ENCODE data around the gene PAGE2.

The PAGE2 gene

GRCh38 chrX:55119712-55120111, 30.9 kb downstream of the PAGE2 start:
- Histone ChIP-seq H3K4me3 (ENCODE audit: low read depth, low read length) (no peak overlapping the region), H3K36me3 (no peaks in the 10 kb centered on the region), H3K9me3 (ENCODE audit: severe bottlenecking) (no peaks in the 10 kb centered on the region), H3K27me3 (ENCODE audit: insufficient read depth, low read depth, severe bottlenecking) (peaks cover 59% of the 10 kb centered on the region), H3K27ac (no peak overlapping the region)
- no peak for TF ChIP-seq CTCF (IDR thresholded peaks at IDR 0.05; ENCODE audit: low read depth, low read length)
- DNase-seq, result no peak

- no peak for DNase-seq
- TF ChIP-seq CTCF (IDR thresholded peaks at IDR 0.05; ENCODE audit: low read depth, low read length), result no peak
- Histone ChIP-seq H3K36me3 (no peaks in the 10 kb centered on the region), H3K9me3 (ENCODE audit: severe bottlenecking) (no peaks in the 10 kb centered on the region), H3K27me3 (ENCODE audit: insufficient read depth, low read depth, severe bottlenecking) (peaks cover 58% of the 10 kb centered on the region), H3K27ac (no peak overlapping the region), H3K4me3 (ENCODE audit: low read depth, low read length) (no peak overlapping the region)
These were observed 32.0 kb downstream of the PAGE2 start for GRCh38 chrX:55120761-55121358.

- H3K36me3 ChIP-seq, result no peaks in the 10 kb centered on the region
- no peak overlapping the region for H3K27ac ChIP-seq
- peaks cover 55% of the 10 kb centered on the region for H3K27me3 ChIP-seq (ENCODE audit: insufficient read depth, low read depth, severe bottlenecking)
- H3K9me3 ChIP-seq (ENCODE audit: severe bottlenecking), result no peaks in the 10 kb centered on the region
- no peak for TF ChIP-seq CTCF (IDR thresholded peaks at IDR 0.05; ENCODE audit: low read depth, low read length)
- H3K4me3 ChIP-seq (ENCODE audit: low read depth, low read length), result no peak overlapping the region
- DNase-seq, result no peak
These were observed 35.1 kb downstream of the PAGE2 start for GRCh38 chrX:55123900-55124299.

GRCh38 chrX:55127692-55128091, 38.9 kb downstream of the PAGE2 start:
- Histone ChIP-seq H3K27ac (no peak overlapping the region), H3K27me3 (ENCODE audit: insufficient read depth, low read depth, severe bottlenecking) (peaks cover 56% of the 10 kb centered on the region), H3K4me3 (ENCODE audit: low read depth, low read length) (no peak overlapping the region), H3K9me3 (ENCODE audit: severe bottlenecking) (no peaks in the 10 kb centered on the region), H3K36me3 (no peaks in the 10 kb centered on the region)
- TF ChIP-seq CTCF (IDR thresholded peaks at IDR 0.05; ENCODE audit: low read depth, low read length), result no peak
- no peak for DNase-seq

GRCh38 chrX:55129361-55129760, 40.5 kb downstream of the PAGE2 start:
- DNase-seq, result no peak
- Histone ChIP-seq H3K9me3 (ENCODE audit: severe bottlenecking) (no peaks in the 10 kb centered on the region), H3K36me3 (no peaks in the 10 kb centered on the region), H3K4me3 (ENCODE audit: low read depth, low read length) (no peak overlapping the region), H3K27me3 (ENCODE audit: insufficient read depth, low read depth, severe bottlenecking) (peaks cover 40% of the 10 kb centered on the region), H3K27ac (no peak overlapping the region)
- no peak for TF ChIP-seq CTCF (IDR thresholded peaks at IDR 0.05; ENCODE audit: low read depth, low read length)

GRCh38 chrX:55130481-55130880, 41.7 kb downstream of the PAGE2 start:
- Histone ChIP-seq H3K36me3 (no peaks in the 10 kb centered on the region), H3K9me3 (ENCODE audit: severe bottlenecking) (no peaks in the 10 kb centered on the region), H3K27me3 (ENCODE audit: insufficient read depth, low read depth, severe bottlenecking) (peaks cover 36% of the 10 kb centered on the region), H3K27ac (no peak overlapping the region), H3K4me3 (ENCODE audit: low read depth, low read length) (no peak overlapping the region)
- no peak for DNase-seq
- no peak for TF ChIP-seq CTCF (IDR thresholded peaks at IDR 0.05; ENCODE audit: low read depth, low read length)

All from WERI-Rb-1 (cell line).